GM23338 (cell line): ENCODE results near the gene DDX20. TPM values are rescaled to one million over a fixed set of nuclear protein-coding genes. Genes with fewer than 3 reads are reported as not detected.

ENCODE experiments used
- ATAC-seq: fragments of 200-7000 bp; cut with Tn5 transposase; 3 replicates; pipeline ENCODE4 v1.9.1; 2020
- DNase-seq: peaks from one replicate; pipeline ENCODE4 v3.0.0-alpha.2; 2015; ENCODE audit warnings: low spot score
- H2AFZ ChIP-seq: fragments of 200-600 bp; sonication (generic); 2 replicates; pipeline ENCODE4 v1.8.0; 2016; ENCODE audit warnings: antibody characterized with exemption, mild to moderate bottlenecking, moderate library complexity
- H3F3A ChIP-seq: fragments of 200-600 bp; sonication (generic); replicated peaks from 2 replicates; pipeline ENCODE4 v1.8.0; 2017; ENCODE audit warnings: antibody characterized with exemption, mixed run types, low read depth
- H3K27ac ChIP-seq: fragments of 200-600 bp; sonication (generic); 2 replicates; pipeline ENCODE4 v1.6.1; 2016; ENCODE audit warnings: low read depth
- H3K27me3 ChIP-seq: fragments of 200-600 bp; sonication (generic); 2 replicates; pipeline ENCODE4 v1.8.0; 2016; ENCODE audit warnings: mild to moderate bottlenecking, mixed run types, moderate library complexity; ENCODE audit not compliant: insufficient read depth
- H3K36me3 ChIP-seq: fragments of 200-600 bp; sonication (generic); 2 replicates; pipeline ENCODE4 v1.8.0; 2016; ENCODE audit warnings: mild to moderate bottlenecking; ENCODE audit not compliant: insufficient read depth
- H3K4me1 ChIP-seq: fragments of 200-600 bp; sonication (generic); 2 replicates; pipeline ENCODE4 v1.8.0; 2016; ENCODE audit warnings: mild to moderate bottlenecking, moderate library complexity; ENCODE audit not compliant: insufficient read depth
- H3K4me2 ChIP-seq: fragments of 200-600 bp; sonication (generic); 2 replicates; pipeline ENCODE4 v1.7.1; 2017; ENCODE audit warnings: mixed run types
- H3K4me3 ChIP-seq: fragments of 200-600 bp; sonication (generic); 2 replicates; pipeline ENCODE4 v1.6.1; 2016; ENCODE audit warnings: mixed run types
- H3K79me2 ChIP-seq: fragments of 200-600 bp; sonication (generic); replicated peaks from 2 replicates; pipeline ENCODE4 v1.8.0; 2017; ENCODE audit warnings: mild to moderate bottlenecking; ENCODE audit not compliant: insufficient read depth
- H3K9me2 ChIP-seq: fragments of 200-600 bp; sonication (generic); 2 replicates; pipeline ENCODE4 v1.8.0; 2017; ENCODE audit not compliant: insufficient read depth
- H4K20me1 ChIP-seq: fragments of 200-600 bp; sonication (generic); replicated peaks from 2 replicates; pipeline ENCODE4 v1.8.0; 2017; ENCODE audit warnings: mild to moderate bottlenecking; ENCODE audit not compliant: insufficient read depth
- H3K27ac Mint-ChIP-seq: 2 replicates; pipeline ENCODE4 v1.8.0; 2020; ENCODE audit warnings: inconsistent platforms, mild to moderate bottlenecking, moderate library complexity, mixed read lengths
- H3K27me3 Mint-ChIP-seq: 3 replicates; pipeline ENCODE4 v1.8.0; 2022; ENCODE audit warnings: low read depth, mild to moderate bottlenecking, moderate library complexity, mixed read lengths, inconsistent platforms; ENCODE audit not compliant: insufficient read depth, poor library complexity
- H3K36me3 Mint-ChIP-seq: 3 replicates; pipeline ENCODE4 v1.8.0; 2021; ENCODE audit warnings: low read depth, mild to moderate bottlenecking, inconsistent platforms, moderate library complexity, mixed read lengths
- H3K4me1 Mint-ChIP-seq: 3 replicates; pipeline ENCODE4 v1.8.0; 2020; ENCODE audit warnings: mild to moderate bottlenecking, inconsistent platforms, mixed read lengths
- H3K4me3 Mint-ChIP-seq: 3 replicates; pipeline ENCODE4 v1.8.0; 2021; ENCODE audit warnings: moderate library complexity, mild to moderate bottlenecking, inconsistent platforms, mixed read lengths
- H3K9me3 Mint-ChIP-seq: 3 replicates; pipeline ENCODE4 v1.8.0; 2020; ENCODE audit warnings: moderate library complexity, mild to moderate bottlenecking, inconsistent platforms, mixed read lengths
- CREB1 ChIP-seq: fragments of 250-450 bp; sonication (Bioruptor Pico); IDR thresholded peaks from 2 replicates; pipeline ENCODE4 v1.5.0; 2020; ENCODE audit warnings: low read depth, mild to moderate bottlenecking, moderate library complexity
- CTCF ChIP-seq, 2 experiments: fragments of 200-600 bp in 1 of 2; sonication (generic) in 1 of 2; conservative IDR thresholded peaks; 2 replicates each; pipeline versions ENCODE4 v1.5.1 to v1.6.1; 2016 to 2017; ENCODE audit warnings: antibody characterized with exemption in 2 of 2, low read depth in 2 of 2, mild to moderate bottlenecking in 2 of 2, moderate library complexity in 1 of 2
- EZH2 ChIP-seq: fragments of 200-600 bp; sonication (generic); IDR thresholded peaks from one replicate; pipeline ENCODE4 v1.8.0; 2017; ENCODE audit warnings: antibody characterized with exemption, mild to moderate bottlenecking, low read depth; ENCODE audit not compliant: unreplicated experiment
- EZH2phosphoT487 ChIP-seq: fragments of 200-600 bp; sonication (generic); IDR thresholded peaks from one replicate; pipeline ENCODE4 v1.8.1; 2018; ENCODE audit warnings: antibody characterized with exemption; ENCODE audit not compliant: unreplicated experiment
- JUNB ChIP-seq: IDR thresholded peaks from one replicate; pipeline ENCODE4 v1.6.1; 2016; ENCODE audit warnings: antibody characterized with exemption; ENCODE audit not compliant: unreplicated experiment
- NANOG ChIP-seq: IDR thresholded peaks from 2 replicates; pipeline ENCODE4 v1.6.1; 2016; ENCODE audit warnings: antibody characterized with exemption, borderline replicate concordance
- REST ChIP-seq: IDR thresholded peaks from one replicate; pipeline ENCODE4 v1.6.1; 2018; ENCODE audit warnings: antibody characterized with exemption; ENCODE audit not compliant: unreplicated experiment
- STAT1 ChIP-seq: IDR thresholded peaks from one replicate; pipeline ENCODE4 v1.6.1; 2016; ENCODE audit warnings: antibody characterized with exemption; ENCODE audit not compliant: unreplicated experiment
- ZNF114 ChIP-seq: fragments of 250-450 bp; sonication (Bioruptor Pico); IDR thresholded peaks from 2 replicates; pipeline ENCODE4 v1.5.0; 2020; ENCODE audit warnings: mild to moderate bottlenecking, moderate library complexity
- ZNF331 ChIP-seq: fragments of 250-450 bp; sonication (Bioruptor Pico); IDR thresholded peaks from 2 replicates; pipeline ENCODE4 v1.5.0; 2020; ENCODE audit warnings: low read depth, mild to moderate bottlenecking, moderate library complexity
- polyA plus RNA-seq: library from polyadenylated mRNA; unstranded; fragments of >200 nt; fragmentation: Nextera tagmentation; extraction: Ambion mirVana; gene quantifications from 2 replicates; pipeline ENCODE4 v1.2.1, GENCODE V29; 2016
- total RNA-seq: library from RNA; depleted of rRNA; stranded (reverse); fragments of >200 nt; shearing (Covaris generic); gene quantifications from 2 replicates; pipeline ENCODE4 v1.2.3, GENCODE V29; 2014

DDX20 gene
- total and polyA plus RNA-seq, 2 experiments from 2014 or later = 11.9 to 54.4 TPM

GRCh38 chr1:111729946-111730681 is 25.6 kb upstream of the DDX20 start:
- TF ChIP-seq ZNF331 (no peak), STAT1 (no peak), ZNF114 (CRISPR knock-in tag) (no peak), REST (no peak), NANOG (no peak), EZH2 (no peak), JUNB (no peak), CTCF (conservative IDR thresholded peaks at IDR 0.05; ENCODE audit: low read depth in 2 of 2) (no peak)
- Mint-ChIP-seq H3K9me3 (no peaks in the 10 kb centered on the region), H3K4me1 (peaks cover 32% of the 10 kb centered on the region), H3K27me3 (peaks cover 1% of the 10 kb centered on the region), H3K4me3 (no peak overlapping the region; the same call in 2 of the 3 replicates), H3K36me3 (peaks cover 6% of the 10 kb centered on the region; the same call in 2 of the 3 replicates), H3K27ac (no peak overlapping the region)
- Histone ChIP-seq H3K4me2 (no peak overlapping the region), H3K27ac (no peak overlapping the region), H3K27me3 (no peaks in the 10 kb centered on the region), H3K9me2 (no peaks in the 10 kb centered on the region), H3K36me3 (no peaks in the 10 kb centered on the region), H3K4me1 (peaks cover 22% of the 10 kb centered on the region), H4K20me1 (peaks cover 15% of the 10 kb centered on the region), H2AFZ (no peak overlapping the region), H3K79me2 (peaks cover 31% of the 10 kb centered on the region), H3K4me3 (no peak overlapping the region), H3F3A (peaks cover under 1% of the 10 kb centered on the region; the same call in 1 of the 2 replicates)
- DNase-seq = no peak
- ATAC-seq = no peak

- peaks cover 24% of the 10 kb centered on the region for H3K4me1 ChIP-seq
- H3K9me3 Mint-ChIP-seq = no peaks in the 10 kb centered on the region
- ATAC-seq (no peak), DNase-seq (no peak)
- H4K20me1 ChIP-seq = peaks cover 21% of the 10 kb centered on the region
- H2AFZ ChIP-seq = no peak overlapping the region
- no peak overlapping the region for H3K4me3 Mint-ChIP-seq
- H3K4me3 ChIP-seq = no peak overlapping the region
- no peak overlapping the region for H3K4me2 ChIP-seq
- H3K27ac ChIP-seq = no peak overlapping the region
- H3K27ac Mint-ChIP-seq = no peak overlapping the region
- H3K4me1 Mint-ChIP-seq = peaks cover 28% of the 10 kb centered on the region
- no peaks in the 10 kb centered on the region for H3K27me3 ChIP-seq
- peaks cover 37% of the 10 kb centered on the region for H3K79me2 ChIP-seq
- TF ChIP-seq EZH2phosphoT487 (no peak), NANOG (no peak), CREB1 (CRISPR knock-in tag) (no peak)
- no peaks in the 10 kb centered on the region for H3K9me2 ChIP-seq
- H3K27me3 Mint-ChIP-seq = peaks cover 1% of the 10 kb centered on the region
- H3K36me3 ChIP-seq = no peaks in the 10 kb centered on the region
- peaks cover 6% of the 10 kb centered on the region; the same call in 2 of the 3 replicates for H3K36me3 Mint-ChIP-seq
- peaks cover 6% of the 10 kb centered on the region; the same call in 1 of the 2 replicates for H3F3A ChIP-seq
These were observed 25.0 kb upstream of the DDX20 start for GRCh38 chr1:111730706-111731105.
